Right lobe of liver (tissue), 6 donors: ENCODE measurements around the gene THSD1. TPM values are rescaled to one million over a fixed set of nuclear protein-coding genes. Genes with fewer than 3 reads are reported as not detected.
"Not testable (repeated sequence)": the region's sequence is repeated elsewhere in the genome, so short reads cannot be mapped to it uniquely, and the experiment has no call there.

Experiments used
- ATAC-seq, 4 donors: fragments of 200-7000 bp; cut with Tn5 transposase; one replicate each; pipeline ENCODE4 v1.9.1; 2020; ENCODE audit warnings: mild to moderate bottlenecking in 4 of 4, moderate library complexity in 4 of 4
- DNase-seq, 3 donors: peaks; one replicate each; pipeline ENCODE4 v3.0.0-alpha.2; 2020
- H3K27ac ChIP-seq, 3 donors: fragments of 200-600 bp; one replicate each; pipeline ENCODE4 v1.8.0; 2022
- H3K27me3 ChIP-seq, 2 donors: fragments of 200-600 bp; one replicate each; pipeline ENCODE4 v1.8.0; 2022
- H3K36me3 ChIP-seq, 4 donors: fragments of 200-600 bp; sonication (generic) in 1 of 4; one replicate each; pipeline versions ENCODE4 v1.5.1 to v1.8.0; 2017 to 2022; ENCODE audit warnings: control low read depth in 1 of 4
- H3K4me1 ChIP-seq, 4 donors: fragments of 200-600 bp; sonication (generic) in 1 of 4; one replicate each; pipeline versions ENCODE4 v1.5.1 to v1.8.0; 2017 to 2022; ENCODE audit warnings: control low read depth in 1 of 4
- H3K4me3 ChIP-seq, 3 donors: fragments of 200-600 bp; one replicate each; pipeline ENCODE4 v1.8.0; 2022
- H3K9me3 ChIP-seq, 4 donors: fragments of 200-600 bp; sonication (generic) in 1 of 4; one replicate each; pipeline versions ENCODE4 v1.5.1 to v1.8.0; 2017 to 2022; ENCODE audit warnings: control low read depth in 1 of 4
- CTCF ChIP-seq, 4 donors: fragments of 200-600 bp in 3 of 4; fragments of 450-650 bp in 1 of 4; IDR thresholded peaks; one replicate each; pipeline versions ENCODE4 v1.5.1 to v1.8.0; 2016 to 2022; ENCODE audit warnings: antibody characterized with exemption in 4 of 4, mild to moderate bottlenecking in 2 of 4
- POLR2A ChIP-seq: fragments of 450-650 bp; IDR thresholded peaks from one replicate; pipeline ENCODE4 v1.6.1; 2017; ENCODE audit warnings: antibody characterized with exemption, mild to moderate bottlenecking
- WGBS: methylation state at CpG from one replicate; pipeline ENCODE4 v1.1.6; 2018; ENCODE audit warnings: low coverage, low lambda C conversion rate; ENCODE audit not compliant: insufficient coverage; ENCODE audit errors: missing lambda C conversion rate; 5-methylcytosine and 5-hydroxymethylcytosine counted together
- intact Hi-C, 2 donors: fragments of 100-400 bp; cut with DNase I; formaldehyde crosslinking; loops; one replicate each; pipeline versions ENCODE4 v1.11.2 to v1.14.1; 2022
- total RNA-seq, 6 experiments: library from RNA; depleted of rRNA in 2 of 6; stranded (reverse); fragments of >200 nt in 2 of 6; fragmentation: NEBNext Ultra II Directional in 3 of 6; extraction: Animal tissue kit (Norgen Biotek cat#: 25700) in 3 of 6; gene quantifications; one replicate each; pipeline versions ENCODE4 v1.1.0 to v1.2.4, GENCODE V29; 2016 to 2023
- donor health status: DM: no; HTN: yes; CAD: no.
- donor health status: DM: no; HTN: no; CAD: no.
- donor health status: DM: no; HTN: no; CAD: no.
- donor health status: DM: no; HTN: yes; CAD: no.
- donor health status: DM: no; HTN: yes; CAD: no.

THSD1 gene
- total RNA-seq, 6 experiments from 2014 or later = 0.95 to 2.3 (median 1.5) TPM

GRCh38 chr13:52345631-52346251 lies 60.2 kb downstream of the THSD1 start:
- TF ChIP-seq CTCF (IDR thresholded peaks at IDR 0.05) (no peak), POLR2A (no peak)
- intact Hi-C loops = no loop called here
- Histone ChIP-seq H3K27me3 (no peaks in the 10 kb centered on the region), H3K4me3 (no peak overlapping the region), H3K9me3 (no peaks in the 10 kb centered on the region), H3K36me3 (no peaks in the 10 kb centered on the region), H3K4me1 (no peaks in the 10 kb centered on the region), H3K27ac (no peak overlapping the region)
- no peak for DNase-seq
- 61% methylated on average over 5 of the region's 5 CpGs for WGBS
- ATAC-seq = no peak

- WGBS = 66% methylated on average over 2 of the region's 3 CpGs
- Histone ChIP-seq H3K27ac (no peak overlapping the region), H3K9me3 (no peaks in the 10 kb centered on the region), H3K4me1 (no peaks in the 10 kb centered on the region), H3K36me3 (no peaks in the 10 kb centered on the region), H3K4me3 (no peak overlapping the region), H3K27me3 (no peaks in the 10 kb centered on the region)
- no peak for TF ChIP-seq POLR2A
- TF ChIP-seq CTCF (IDR thresholded peaks at IDR 0.05) = no peak
- ATAC-seq = no peak
- DNase-seq = no peak
- intact Hi-C loops = no loop called here
Observed at GRCh38 chr13:52345048-52345447, 60.9 kb downstream of the THSD1 start.

- H3K27ac ChIP-seq = no peak overlapping the region
- TF ChIP-seq POLR2A (no peak), CTCF (IDR thresholded peaks at IDR 0.05) (no peak)
- no peak overlapping the region for H3K4me3 ChIP-seq
- no peak for DNase-seq
- no peak for ATAC-seq
- no peaks in the 10 kb centered on the region for H3K4me1 ChIP-seq
- intact Hi-C loops = loop anchor here (5.0 kb wide), 1 partner anchor 108 kb away; the partner anchor contains the start of gene VPS36 (in 2 of the 2)
- H3K9me3 ChIP-seq = no peaks in the 10 kb centered on the region
- no peaks in the 10 kb centered on the region for H3K27me3 ChIP-seq
- H3K36me3 ChIP-seq = no peaks in the 10 kb centered on the region
- 79% methylated on average over 10 of the region's 10 CpGs for WGBS
Observed at GRCh38 chr13:52344108-52344507, 61.9 kb downstream of the THSD1 start.

- H3K36me3 ChIP-seq, H3K4me3 ChIP-seq, H3K27me3 ChIP-seq, H3K9me3 ChIP-seq, DNase-seq, ATAC-seq, H3K4me1 ChIP-seq, H3K27ac ChIP-seq: not testable (repeated sequence)
- intact Hi-C loops = loop anchor here (5.0 kb wide), 1 partner anchor 110 kb away; the partner anchor contains the start of gene VPS36 (in 2 of the 2)
- WGBS = 96% methylated on average over 3 of the region's 3 CpGs
Observed at GRCh38 chr13:52342203-52342602, 63.8 kb downstream of the THSD1 start.

GRCh38 chr13:52337828-52338455 lies 68.0 kb downstream of the THSD1 start:
- H3K27ac ChIP-seq, H3K36me3 ChIP-seq, ATAC-seq, H3K4me3 ChIP-seq, H3K9me3 ChIP-seq, intact Hi-C loops, H3K4me1 ChIP-seq, DNase-seq, H3K27me3 ChIP-seq: not testable (repeated sequence)
- 88% methylated on average over 6 of the region's 7 CpGs for WGBS

- H3K9me3 ChIP-seq, ATAC-seq, H3K4me1 ChIP-seq, H3K4me3 ChIP-seq, H3K36me3 ChIP-seq, intact Hi-C loops, DNase-seq, H3K27me3 ChIP-seq, H3K27ac ChIP-seq: not testable (repeated sequence)
- no CpG with 5 or more reads among the region's 22 CpGs for WGBS
Observed at GRCh38 chr13:52334107-52334506, 71.9 kb downstream of the THSD1 start.

GRCh38 chr13:52331844-52332243 lies 74.1 kb downstream of the THSD1 start:
- ATAC-seq, H3K27me3 ChIP-seq, H3K9me3 ChIP-seq, H3K27ac ChIP-seq, H3K36me3 ChIP-seq, DNase-seq, intact Hi-C loops, H3K4me1 ChIP-seq, H3K4me3 ChIP-seq: not testable (repeated sequence)
- WGBS = 73% methylated on average over 3 of the region's 6 CpGs
